Spinal cord (tissue), 10 donors: ENCODE results near the gene NECTIN3. TPM values are rescaled to one million over a fixed set of nuclear protein-coding genes. Genes with fewer than 3 reads are reported as not detected.
A peak's percentile ranks its signal among the peaks of the same experiment; 100 is the strongest.

Experiments used
- DNase-seq, 6 donors: peaks; one replicate each; pipeline versions ENCODE4 v3.0.0 to v3.0.0-alpha.2; 2013 to 2015; ENCODE audit warnings: low spot score in 6 of 6, low read depth in 4 of 6
- H3K27ac ChIP-seq: one replicate; pipeline ENCODE4 v1.5.1; 2013; ENCODE audit warnings: low read depth, low read length, control low read depth
- H3K27me3 ChIP-seq: one replicate; pipeline ENCODE4 v1.6.1; 2013; ENCODE audit warnings: low read length; ENCODE audit not compliant: control insufficient read depth, insufficient read depth
- H3K36me3 ChIP-seq: one replicate; pipeline ENCODE4 v1.6.1; 2013; ENCODE audit warnings: low read length; ENCODE audit not compliant: control insufficient read depth, insufficient read depth
- H3K4me1 ChIP-seq: one replicate; pipeline ENCODE4 v1.6.1; 2013; ENCODE audit warnings: low read length; ENCODE audit not compliant: control insufficient read depth, insufficient read depth
- H3K4me3 ChIP-seq: one replicate; pipeline ENCODE4 v1.5.1; 2013; ENCODE audit warnings: low read depth, low read length, control low read depth
- H3K9me3 ChIP-seq: one replicate; pipeline ENCODE4 v1.6.1; 2013; ENCODE audit warnings: low read length; ENCODE audit not compliant: control insufficient read depth, insufficient read depth
- WGBS: methylation state at CpG from one replicate; pipeline ENCODE4 v1.1.5; 2013; ENCODE audit warnings: missing lambda C conversion rate; ENCODE audit not compliant: insufficient coverage; 5-methylcytosine and 5-hydroxymethylcytosine counted together
- polyA plus RNA-seq, 2 donors: library from polyadenylated mRNA; unstranded; fragments of 120-200 nt; gene quantifications; one replicate each; pipeline ENCODE4 v1.2.1, GENCODE V29; 2013; ENCODE audit not compliant: insufficient read length in 2 of 2
- total RNA-seq, 2 donors: library from RNA; depleted of rRNA in 1 of 2; stranded (reverse); fragments of 120-200 nt in 1 of 2; fragments of >200 nt in 1 of 2; gene quantifications; one replicate each; pipeline versions ENCODE4 v1.2.3 to v1.2.4, GENCODE V29; 2013 to 2014
- donor health status: healthy.

Gene NECTIN3
- total and polyA plus RNA-seq, 4 donors, result 24.8 to 76.5 (median 49.1) TPM

DNA sequence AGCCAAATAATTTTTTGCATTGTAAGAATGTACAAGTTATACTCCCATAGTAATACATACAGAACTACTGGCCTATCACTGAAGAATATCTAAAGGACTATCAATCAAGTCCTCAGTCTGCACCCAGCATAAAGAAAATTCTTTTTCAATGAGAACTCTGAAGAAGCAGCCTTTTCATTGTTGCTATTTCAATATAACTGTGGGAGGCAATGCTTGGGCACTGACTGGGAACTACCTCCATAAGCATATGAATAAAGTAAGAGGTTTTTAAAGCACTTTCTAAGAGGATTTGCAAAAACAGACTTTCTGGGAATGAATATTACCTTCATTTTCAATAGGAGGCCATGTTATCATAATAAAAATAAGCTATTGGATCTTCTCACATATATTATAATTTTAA, 24.6 kb upstream of the NECTIN3 start:
- no peaks in the 10 kb centered on the region for H3K9me3 ChIP-seq
- no peak overlapping the region for H3K27ac ChIP-seq
- no peaks in the 10 kb centered on the region for H3K27me3 ChIP-seq
- no peaks in the 10 kb centered on the region for H3K4me1 ChIP-seq
- no peaks in the 10 kb centered on the region for H3K36me3 ChIP-seq
- no peak overlapping the region for H3K4me3 ChIP-seq
- no peak for DNase-seq

GRCh38 chr3:111047812-111048435, 23.7 kb upstream of the NECTIN3 start:
- Histone ChIP-seq H3K4me3 (no peak overlapping the region), H3K9me3 (no peaks in the 10 kb centered on the region), H3K4me1 (no peaks in the 10 kb centered on the region), H3K27me3 (no peaks in the 10 kb centered on the region), H3K27ac (no peak overlapping the region), H3K36me3 (no peaks in the 10 kb centered on the region)
- WGBS, result no CpG with 5 or more reads among the region's 1 CpG
- DNase-seq, result no peak

- no peaks in the 10 kb centered on the region for H3K36me3 ChIP-seq
- no peaks in the 10 kb centered on the region for H3K27me3 ChIP-seq
- H3K4me1 ChIP-seq, result no peaks in the 10 kb centered on the region
- H3K27ac ChIP-seq, result no peak overlapping the region
- H3K4me3 ChIP-seq, result no peak overlapping the region
- no peak for DNase-seq
- no peaks in the 10 kb centered on the region for H3K9me3 ChIP-seq
Observed at GRCh38 chr3:111051354-111051753, 20.3 kb upstream of the NECTIN3 start.

DNA sequence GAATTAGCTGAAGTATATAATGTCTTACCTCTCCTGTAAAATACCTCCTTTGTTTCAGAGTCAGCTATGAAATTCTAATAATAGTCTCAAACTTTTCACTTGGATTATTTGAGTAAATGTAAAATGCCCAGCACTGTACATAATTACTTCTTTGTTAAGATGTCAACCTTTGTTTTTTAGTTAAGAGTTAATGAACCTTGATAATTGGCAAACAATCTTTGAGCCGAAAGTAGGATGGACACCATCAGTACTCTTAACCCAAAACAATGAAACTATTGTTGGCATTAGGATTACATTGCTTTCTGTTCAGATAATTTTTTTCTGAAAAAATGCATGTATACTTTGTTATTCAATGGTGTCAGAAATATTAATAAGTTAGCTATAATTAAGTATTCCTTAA, 3.0 kb upstream of the NECTIN3 start:
- Histone ChIP-seq H3K9me3 (no peaks in the 10 kb centered on the region), H3K27me3 (no peaks in the 10 kb centered on the region), H3K4me1 (peaks cover 10% of the 10 kb centered on the region), H3K36me3 (no peaks in the 10 kb centered on the region), H3K27ac (no peak overlapping the region), H3K4me3 (no peak overlapping the region)
- no CpG with 5 or more reads among the region's 1 CpG for WGBS
- DNase-seq, result no peak

- H3K27me3 ChIP-seq, result no peaks in the 10 kb centered on the region
- peak overlapping the region; percentile 96 for H3K27ac ChIP-seq
- H3K4me3 ChIP-seq, result peak overlapping the region; percentile 90
- no peaks in the 10 kb centered on the region for H3K36me3 ChIP-seq
- 4% methylated on average over 20 of the region's 25 CpGs for WGBS
- H3K4me1 ChIP-seq, result peaks cover 10% of the 10 kb centered on the region
- H3K9me3 ChIP-seq, result no peaks in the 10 kb centered on the region
- DNase-seq, result peak in 3 of 6 donors; percentile 35 to 78 (median 62)
Observed at GRCh38 chr3:111069974-111070771, 1.4 kb upstream of the NECTIN3 start.

DNA sequence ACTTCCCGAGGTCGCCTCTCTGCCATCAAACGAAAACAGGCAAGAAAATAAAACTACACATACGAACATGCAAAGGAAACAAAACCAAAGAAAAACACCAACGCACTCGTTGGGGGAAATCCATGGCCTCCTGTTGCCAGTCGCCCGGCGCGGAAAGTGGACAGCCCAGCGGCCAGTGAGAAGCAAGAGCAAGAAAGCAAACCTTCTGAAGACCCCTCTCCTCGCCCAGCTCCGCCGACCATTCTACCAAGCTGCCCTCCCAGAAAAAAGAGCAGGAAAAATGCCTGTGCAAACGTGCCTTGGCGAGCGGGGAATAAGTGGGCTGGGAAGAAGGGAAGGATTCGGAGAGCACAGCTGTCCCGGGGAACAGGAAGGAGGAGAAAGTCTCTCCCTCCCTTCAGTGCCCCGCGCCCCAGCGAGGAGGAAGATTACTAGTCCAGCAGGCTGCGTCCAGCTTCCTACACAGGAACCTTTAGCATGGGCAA, 802 bp upstream of the NECTIN3 start:
- peak in 1 of 6 donors; percentile 62 for DNase-seq
- Histone ChIP-seq H3K27ac (peak overlapping the region; percentile 96), H3K27me3 (no peaks in the 10 kb centered on the region), H3K4me3 (peak overlapping the region; percentile 90), H3K36me3 (no peaks in the 10 kb centered on the region), H3K9me3 (no peaks in the 10 kb centered on the region), H3K4me1 (peaks cover 10% of the 10 kb centered on the region)
- WGBS, result 0% methylated on average over 16 of the region's 23 CpGs

DNA sequence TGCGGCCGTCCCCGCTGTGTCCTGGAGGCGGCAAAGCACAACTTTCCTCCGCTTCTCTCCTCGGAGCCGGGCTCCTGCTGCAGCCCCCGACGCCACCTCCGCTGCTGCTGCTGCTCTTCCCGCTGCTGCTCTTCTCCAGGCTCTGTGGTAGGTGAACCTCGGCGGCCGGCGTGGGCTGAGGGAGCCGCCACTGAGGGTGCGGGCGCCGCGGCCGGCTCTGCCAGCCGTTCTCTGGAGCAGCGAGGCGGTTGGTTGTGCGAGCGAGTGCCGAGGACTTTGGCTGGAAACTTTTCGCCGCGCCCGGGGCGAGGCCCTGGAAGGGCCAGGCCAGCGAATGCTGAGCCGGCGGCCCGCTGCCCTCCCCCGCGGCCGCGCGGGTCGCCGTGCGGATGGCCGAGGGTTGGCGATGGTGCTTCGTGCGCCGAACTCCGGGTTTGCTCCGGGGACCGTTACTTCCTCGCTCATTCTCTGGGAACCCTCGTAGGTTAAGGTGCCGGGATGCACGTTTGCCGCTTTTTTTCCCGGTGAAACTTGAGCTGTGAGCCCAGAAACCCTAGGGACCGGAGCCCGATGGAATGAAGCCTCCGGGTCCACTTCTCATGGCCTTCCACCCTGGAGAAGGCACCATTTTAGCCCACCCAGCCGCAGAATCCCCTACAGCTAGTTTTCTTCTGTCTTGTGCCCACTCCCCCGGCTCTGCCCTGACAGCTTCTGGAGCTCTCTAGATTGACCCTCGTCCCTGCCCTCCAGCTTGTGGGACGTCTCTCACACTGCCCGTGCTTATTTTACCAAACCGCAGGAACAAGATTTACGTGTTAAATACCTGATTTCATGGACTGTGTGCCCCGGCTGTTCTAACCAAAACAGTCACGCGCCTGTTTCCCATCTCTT, 660 bp downstream of the NECTIN3 start:
- Histone ChIP-seq H3K9me3 (no peaks in the 10 kb centered on the region), H3K4me3 (peak overlapping the region; percentile 90), H3K4me1 (peaks cover 10% of the 10 kb centered on the region), H3K27ac (peak overlapping the region; percentile 96), H3K36me3 (no peaks in the 10 kb centered on the region), H3K27me3 (no peaks in the 10 kb centered on the region)
- under 1% methylated on average over 69 of the region's 71 CpGs for WGBS
- DNase-seq, result peak in 2 of 6 donors; percentile 24 to 68

DNA sequence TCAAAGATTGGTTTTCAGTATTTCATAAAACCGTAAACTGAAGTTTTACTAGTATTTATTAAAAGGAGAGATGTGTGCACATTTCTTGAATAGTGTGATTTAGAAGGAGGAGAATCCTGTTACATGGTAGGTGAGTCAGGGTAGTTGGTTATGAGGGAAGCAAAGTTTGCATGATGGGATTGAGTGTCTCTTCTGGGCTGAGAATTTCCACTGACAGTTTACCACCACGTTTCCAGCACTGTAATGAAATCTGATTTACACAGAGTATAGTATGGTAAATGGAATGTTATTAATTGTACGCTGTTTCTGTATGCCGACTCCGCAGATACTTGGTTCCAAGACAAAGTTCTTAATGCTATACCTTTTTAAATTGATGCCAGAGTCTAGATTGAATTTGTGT, 1.6 kb downstream of the NECTIN3 start:
- Histone ChIP-seq H3K4me1 (peaks cover 10% of the 10 kb centered on the region), H3K9me3 (no peaks in the 10 kb centered on the region), H3K4me3 (peak overlapping the region; percentile 90), H3K27me3 (no peaks in the 10 kb centered on the region), H3K27ac (no peak overlapping the region), H3K36me3 (no peaks in the 10 kb centered on the region)
- WGBS, result 53% methylated on average over 4 of the region's 5 CpGs
- peak in 3 of 6 donors; percentile 26 to 41 (median 31) for DNase-seq

GRCh38 chr3:111076732-111077131, 5.1 kb downstream of the NECTIN3 start:
- H3K36me3 ChIP-seq, result no peaks in the 10 kb centered on the region
- no peak for DNase-seq
- 84% methylated on average over 2 of the region's 5 CpGs for WGBS
- no peak overlapping the region for H3K4me3 ChIP-seq
- no peaks in the 10 kb centered on the region for H3K27me3 ChIP-seq
- no peaks in the 10 kb centered on the region for H3K4me1 ChIP-seq
- H3K27ac ChIP-seq, result no peak overlapping the region
- no peaks in the 10 kb centered on the region for H3K9me3 ChIP-seq
